ENCODE measurements around the gene FEZ2. TPM values are rescaled to one million over a fixed set of nuclear protein-coding genes. Genes with fewer than 3 reads are reported as not detected.

FEZ2 gene
- total RNA-seq, 1 experiment from 2014 or later, result 14.8 TPM

DNA sequence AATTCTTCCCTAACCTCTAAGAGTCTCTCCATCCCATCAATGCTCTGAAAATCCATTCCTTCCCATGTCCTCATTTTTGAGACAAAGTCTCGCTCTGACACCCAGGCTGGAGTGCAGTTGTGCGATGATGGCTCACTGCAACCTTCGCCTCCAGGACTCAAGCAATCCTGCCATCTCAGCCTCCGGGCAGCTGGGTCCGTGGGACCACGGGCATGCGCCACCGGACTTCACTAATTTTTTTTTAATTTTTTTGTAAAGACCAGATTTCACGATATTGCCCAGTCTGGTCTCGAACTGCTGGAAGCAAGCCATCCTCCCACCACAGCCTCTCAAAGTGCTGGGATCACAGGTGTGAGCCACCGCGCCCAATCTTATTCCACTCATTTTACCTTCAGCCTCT is 1.6 kb downstream of the FEZ2 start (continued):
- TF ChIP-seq POLR2AphosphoS5 (IDR thresholded peaks at IDR 0.05; ENCODE audit: low read depth, low read length), result no peak
- TF ChIP-seq SP1 (IDR thresholded peaks at IDR 0.05; ENCODE audit: low read depth), result no peak
- TF ChIP-seq, protein P1, sequence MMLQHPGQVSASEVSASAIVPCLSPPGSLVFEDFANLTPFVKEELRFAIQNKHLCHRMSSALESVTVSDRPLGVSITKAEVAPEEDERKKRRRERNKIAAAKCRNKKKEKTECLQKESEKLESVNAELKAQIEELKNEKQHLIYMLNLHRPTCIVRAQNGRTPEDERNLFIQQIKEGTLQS (IDR thresholded peaks at IDR 0.05), result no peak
- no peak for TF ChIP-seq POLR2A (IDR thresholded peaks at IDR 0.05; ENCODE audit: borderline replicate concordance, extremely low read depth, insufficient read depth, insufficient read length)
- TF ChIP-seq, protein P2, sequence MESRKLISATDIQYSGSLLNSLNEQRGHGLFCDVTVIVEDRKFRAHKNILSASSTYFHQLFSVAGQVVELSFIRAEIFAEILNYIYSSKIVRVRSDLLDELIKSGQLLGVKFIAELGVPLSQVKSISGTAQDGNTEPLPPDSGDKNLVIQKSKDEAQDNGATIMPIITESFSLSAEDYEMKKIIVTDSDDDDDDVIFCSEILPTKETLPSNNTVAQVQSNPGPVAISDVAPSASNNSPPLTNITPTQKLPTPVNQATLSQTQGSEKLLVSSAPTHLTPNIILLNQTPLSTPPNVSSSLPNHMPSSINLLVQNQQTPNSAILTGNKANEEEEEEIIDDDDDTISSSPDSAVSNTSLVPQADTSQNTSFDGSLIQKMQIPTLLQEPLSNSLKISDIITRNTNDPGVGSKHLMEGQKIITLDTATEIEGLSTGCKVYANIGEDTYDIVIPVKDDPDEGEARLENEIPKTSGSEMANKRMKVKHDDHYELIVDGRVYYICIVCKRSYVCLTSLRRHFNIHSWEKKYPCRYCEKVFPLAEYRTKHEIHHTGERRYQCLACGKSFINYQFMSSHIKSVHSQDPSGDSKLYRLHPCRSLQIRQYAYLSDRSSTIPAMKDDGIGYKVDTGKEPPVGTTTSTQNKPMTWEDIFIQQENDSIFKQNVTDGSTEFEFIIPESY (IDR thresholded peaks at IDR 0.05; ENCODE audit: extremely low read depth, insufficient replicate concordance, low read length), result no peak

DNA sequence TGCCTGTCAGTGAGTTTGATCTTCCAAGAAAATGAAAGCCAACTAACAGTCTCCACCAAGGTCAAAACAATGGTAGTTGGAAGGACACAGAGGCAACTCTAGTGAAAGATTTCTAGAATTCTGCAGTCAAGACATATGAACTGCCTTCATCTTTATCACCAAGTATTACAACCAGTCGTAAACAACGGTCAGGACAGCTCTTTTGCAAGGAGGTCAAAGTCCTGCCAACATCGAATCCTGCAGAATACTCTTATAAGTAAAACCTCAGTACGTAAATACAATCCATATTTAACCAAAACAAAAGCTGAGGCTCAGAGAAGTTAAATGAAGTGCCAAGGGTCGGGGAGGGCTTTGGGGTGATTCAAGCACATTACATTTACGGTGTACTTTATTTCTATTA is 3.1 kb downstream of the FEZ2 start:
- Histone ChIP-seq H3K27me3 (ENCODE audit: insufficient read depth, low read length) (no peaks in the 10 kb centered on the region), H4K20me1 (ENCODE audit: insufficient read depth) (no peaks in the 10 kb centered on the region), H3K4me3 (replicated peaks in 1 of 2; ENCODE audit: low read depth in 1 of 2, low read length in 2 of 2) (no peak overlapping the region), H3K9me2 (ENCODE audit: insufficient read depth) (no peaks in the 10 kb centered on the region), H3K4me2 (ENCODE audit: low read length) (no peak overlapping the region), H3K9ac (ENCODE audit: low read length) (no peak overlapping the region), H2AFZ (ENCODE audit: low read depth, low read length, poor library complexity, severe bottlenecking) (no peak overlapping the region), H3K4me1 (ENCODE audit: control insufficient read depth in 1 of 2, insufficient read depth in 2 of 2, low read length in 2 of 2) (peaks cover 10 to 19% of the 10 kb centered on the region in 2 experiments), H3K27ac (ENCODE audit: low read depth, low read length) (no peak overlapping the region), H3K79me2 (ENCODE audit: insufficient read depth, low read length) (peaks cover 69% of the 10 kb centered on the region), H3K9me3 (ENCODE audit: control insufficient read depth in 1 of 2, insufficient read depth in 1 of 2, low read depth in 1 of 2, low read length in 2 of 2) (no peaks in the 10 kb centered on the region), H3K36me3 (ENCODE audit: control insufficient read depth in 1 of 2, insufficient read depth in 2 of 2, low read length in 2 of 2) (no peaks in the 10 kb centered on the region; a peak in 1 of 4 replicates)
- RAD21 ChIA-PET (ENCODE audit: low non-redundant PET in 1 of 2, low total read pairs in 2 of 2, uncharacterized antibody in 2 of 2, unreplicated experiment in 2 of 2), result no interaction called here
- no TSS peak for BruUV-seq (replicated peaks)
- TF ChIP-seq EZH2 (IDR thresholded peaks at IDR 0.05) (no peak), ELF1 (IDR thresholded peaks at IDR 0.05; ENCODE audit: borderline replicate concordance, low read depth) (no peak), RAD21 (IDR thresholded peaks at IDR 0.05; ENCODE audit: low read depth) (no peak), CBX3 (IDR thresholded peaks at IDR 0.05; ENCODE audit: low read depth) (no peak), POLR2AphosphoS5 (IDR thresholded peaks at IDR 0.05; ENCODE audit: low read depth, low read length) (no peak), FOSL1 (IDR thresholded peaks at IDR 0.05; ENCODE audit: low read depth) (no peak)
- TF ChIP-seq, protein P2 (IDR thresholded peaks at IDR 0.05; ENCODE audit: extremely low read depth, insufficient replicate concordance, low read length), result no peak
- intact Hi-C loops (cut with micrococcal nuclease), result no loop called here
- POLR2A ChIA-PET, result no interaction called here
- CTCF ChIA-PET, result no interaction called here
- DNase-seq (ENCODE audit: low read depth, low spot score), result no peak
- no peak for ATAC-seq
